Hepatocyte (in vitro differentiated cells): ENCODE measurements around the gene XPO4. TPM values are rescaled to one million over a fixed set of nuclear protein-coding genes. Genes with fewer than 3 reads are reported as not detected.

Experiments
- DNase-seq: peaks from one replicate; pipeline ENCODE4 v3.0.0-alpha.2; 2016; ENCODE audit warnings: low spot score
- H2AFZ ChIP-seq: fragments of 200-600 bp; sonication (generic); 2 replicates; pipeline ENCODE4 v1.6.0; 2016; ENCODE audit warnings: antibody characterized with exemption, mild to moderate bottlenecking
- H3K27ac ChIP-seq: fragments of 200-600 bp; sonication (generic); 2 replicates; pipeline ENCODE4 v1.5.1; 2016; ENCODE audit warnings: mild to moderate bottlenecking
- H3K27me3 ChIP-seq: fragments of 200-600 bp; sonication (generic); 2 replicates; pipeline ENCODE4 v1.6.1; 2016
- H3K36me3 ChIP-seq: fragments of 200-600 bp; sonication (generic); replicated peaks from 2 replicates; pipeline ENCODE4 v1.5.1; 2016; ENCODE audit warnings: low read depth; ENCODE audit not compliant: insufficient read depth
- H3K4me1 ChIP-seq: fragments of 200-600 bp; sonication (generic); 2 replicates; pipeline ENCODE4 v1.5.1; 2016; ENCODE audit warnings: mild to moderate bottlenecking, moderate library complexity; ENCODE audit not compliant: insufficient read depth
- H3K4me2 ChIP-seq: fragments of 200-600 bp; sonication (generic); 2 replicates; pipeline ENCODE4 v1.6.0; 2016
- H3K4me3 ChIP-seq: fragments of 200-600 bp; sonication (generic); 2 replicates; pipeline ENCODE4 v1.5.1; 2016; ENCODE audit warnings: mild to moderate bottlenecking
- H3K79me2 ChIP-seq: fragments of 200-600 bp; sonication (generic); 2 replicates; pipeline ENCODE4 v1.6.0; 2017; ENCODE audit warnings: mild to moderate bottlenecking
- H3K9me2 ChIP-seq: fragments of 200-600 bp; sonication (generic); replicated peaks from 2 replicates; pipeline ENCODE4 v1.6.0; 2017; ENCODE audit warnings: mild to moderate bottlenecking; ENCODE audit not compliant: insufficient read depth
- H3K9me3 ChIP-seq: fragments of 200-600 bp; sonication (generic); 2 replicates; pipeline ENCODE4 v1.5.1; 2016; ENCODE audit warnings: low read depth, mild to moderate bottlenecking
- H4K20me1 ChIP-seq: fragments of 200-600 bp; sonication (generic); 2 replicates; pipeline ENCODE4 v1.6.0; 2016; ENCODE audit warnings: mild to moderate bottlenecking; ENCODE audit not compliant: insufficient read depth, poor library complexity, severe bottlenecking
- EZH2 ChIP-seq: fragments of 200-600 bp; sonication (generic); IDR thresholded peaks from 2 replicates; pipeline ENCODE4 v1.6.1; 2016; ENCODE audit warnings: antibody characterized with exemption, mild to moderate bottlenecking, borderline replicate concordance
- EZH2phosphoT487 ChIP-seq: fragments of 200-600 bp; sonication (generic); IDR thresholded peaks from one replicate; pipeline ENCODE4 v1.6.1; 2018; ENCODE audit warnings: antibody characterized with exemption, mild to moderate bottlenecking, low read depth, moderate library complexity; ENCODE audit not compliant: unreplicated experiment, severe bottlenecking
- WGBS: methylation state at CpG from one replicate; pipeline ENCODE4 v1.1.6; 2016; ENCODE audit warnings: low lambda C conversion rate; ENCODE audit errors: missing lambda C conversion rate; 5-methylcytosine and 5-hydroxymethylcytosine counted together
- polyA plus RNA-seq: library from polyadenylated mRNA; unstranded; fragments of >200 nt; fragmentation: Nextera tagmentation; extraction: Ambion mirVana; gene quantifications from 2 replicates; pipeline ENCODE4 v1.2.1, GENCODE V29; 2016
- total RNA-seq: library from RNA; depleted of rRNA; stranded (reverse); fragments of >200 nt; gene quantifications from 2 replicates; pipeline ENCODE4 v1.2.3, GENCODE V29; 2014
- TF ChIP-seq, protein P1 (sequence below): fragments of 200-600 bp; sonication (generic); IDR thresholded peaks from 2 replicates; pipeline ENCODE4 v1.5.1; 2016; ENCODE audit warnings: antibody characterized with exemption, mild to moderate bottlenecking; ENCODE audit not compliant: poor library complexity

Gene XPO4
- total and polyA plus RNA-seq, 2 experiments from 2014 or later = 3.4 to 20.7 TPM

DNA sequence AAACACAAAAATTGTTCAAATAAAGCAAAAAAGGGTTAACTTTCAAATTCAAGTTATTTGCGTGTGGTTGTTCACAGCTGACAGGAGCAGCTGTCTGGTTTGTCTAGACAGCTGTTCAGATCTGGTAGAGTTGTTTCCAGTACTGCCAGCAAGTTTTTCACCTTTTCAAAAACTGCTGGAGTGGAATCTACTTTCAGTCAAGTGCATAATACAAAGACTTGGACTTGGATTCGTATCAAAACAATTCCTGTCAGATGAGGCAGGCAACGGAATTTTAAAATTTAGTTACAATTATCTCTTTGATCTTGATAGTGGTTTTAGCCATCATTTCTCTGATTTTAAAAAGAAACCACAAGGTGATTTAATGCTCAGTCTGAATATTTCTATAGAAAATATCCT is 77.1 kb downstream of the XPO4 start:
- Histone ChIP-seq H4K20me1 (no peaks in the 10 kb centered on the region), H3K27ac (peak overlapping the region; percentile 1), H3K27me3 (no peaks in the 10 kb centered on the region), H3K4me2 (peak overlapping the region; percentile 7), H2AFZ (no peak overlapping the region), H3K79me2 (no peaks in the 10 kb centered on the region), H3K4me3 (no peak overlapping the region), H3K9me3 (no peaks in the 10 kb centered on the region), H3K9me2 (no peaks in the 10 kb centered on the region), H3K36me3 (no peaks in the 10 kb centered on the region), H3K4me1 (no peaks in the 10 kb centered on the region)
- TF ChIP-seq EZH2phosphoT487 (no peak), EZH2 (no peak)
- TF ChIP-seq, protein P1, sequence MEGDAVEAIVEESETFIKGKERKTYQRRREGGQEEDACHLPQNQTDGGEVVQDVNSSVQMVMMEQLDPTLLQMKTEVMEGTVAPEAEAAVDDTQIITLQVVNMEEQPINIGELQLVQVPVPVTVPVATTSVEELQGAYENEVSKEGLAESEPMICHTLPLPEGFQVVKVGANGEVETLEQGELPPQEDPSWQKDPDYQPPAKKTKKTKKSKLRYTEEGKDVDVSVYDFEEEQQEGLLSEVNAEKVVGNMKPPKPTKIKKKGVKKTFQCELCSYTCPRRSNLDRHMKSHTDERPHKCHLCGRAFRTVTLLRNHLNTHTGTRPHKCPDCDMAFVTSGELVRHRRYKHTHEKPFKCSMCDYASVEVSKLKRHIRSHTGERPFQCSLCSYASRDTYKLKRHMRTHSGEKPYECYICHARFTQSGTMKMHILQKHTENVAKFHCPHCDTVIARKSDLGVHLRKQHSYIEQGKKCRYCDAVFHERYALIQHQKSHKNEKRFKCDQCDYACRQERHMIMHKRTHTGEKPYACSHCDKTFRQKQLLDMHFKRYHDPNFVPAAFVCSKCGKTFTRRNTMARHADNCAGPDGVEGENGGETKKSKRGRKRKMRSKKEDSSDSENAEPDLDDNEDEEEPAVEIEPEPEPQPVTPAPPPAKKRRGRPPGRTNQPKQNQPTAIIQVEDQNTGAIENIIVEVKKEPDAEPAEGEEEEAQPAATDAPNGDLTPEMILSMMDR = no peak
- DNase-seq = no peak
- 58% methylated on average over 3 of the region's 3 CpGs for WGBS

DNA sequence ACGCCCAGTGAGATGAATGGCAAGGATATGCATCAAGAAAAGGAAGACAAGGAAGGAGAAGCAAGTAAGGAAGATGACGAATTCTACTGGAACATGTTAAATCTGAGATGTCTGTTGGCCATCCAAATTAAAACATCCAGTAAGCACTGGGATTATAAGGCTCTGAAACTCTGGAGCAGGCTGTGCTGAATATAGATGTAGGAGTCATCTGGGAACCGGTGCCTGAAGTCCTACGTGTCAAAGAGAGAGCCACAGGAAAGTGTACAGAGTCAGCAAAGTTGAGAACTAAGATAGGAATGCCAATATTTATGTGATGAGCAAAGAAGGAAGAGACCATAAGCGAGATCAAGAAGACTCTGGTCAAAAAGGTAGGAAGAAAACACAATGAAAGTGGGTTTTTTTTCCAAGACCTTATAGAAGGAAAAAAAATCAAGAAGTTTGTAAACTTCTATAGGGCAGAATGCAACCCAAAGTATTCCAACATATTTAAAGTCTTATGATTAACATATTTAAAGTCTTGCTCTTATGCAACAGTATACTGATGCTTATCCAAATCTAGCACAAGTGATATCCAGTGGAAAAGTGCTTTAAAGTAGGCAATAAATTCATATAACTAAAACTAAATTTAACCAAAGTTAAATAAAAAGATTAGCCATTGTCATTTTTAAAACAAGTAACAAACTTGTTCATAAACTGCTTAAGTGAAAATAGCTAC is 77.6 kb downstream of the XPO4 start:
- no peaks in the 10 kb centered on the region for H3K36me3 ChIP-seq
- H3K4me1 ChIP-seq = no peaks in the 10 kb centered on the region
- peak; percentile 23 for DNase-seq
- H3K4me3 ChIP-seq = no peak overlapping the region
- H3K4me2 ChIP-seq = peak overlapping the region; percentile 7
- no peaks in the 10 kb centered on the region for H3K79me2 ChIP-seq
- WGBS = 72% methylated on average over 5 of the region's 5 CpGs
- H2AFZ ChIP-seq = no peak overlapping the region
- TF ChIP-seq EZH2phosphoT487 (no peak), EZH2 (no peak)
- TF ChIP-seq, protein P1 = no peak
- H3K27ac ChIP-seq = peak overlapping the region; percentile 1
- no peaks in the 10 kb centered on the region for H3K27me3 ChIP-seq
- no peaks in the 10 kb centered on the region for H3K9me2 ChIP-seq
- H4K20me1 ChIP-seq = no peaks in the 10 kb centered on the region
- H3K9me3 ChIP-seq = no peaks in the 10 kb centered on the region

DNA sequence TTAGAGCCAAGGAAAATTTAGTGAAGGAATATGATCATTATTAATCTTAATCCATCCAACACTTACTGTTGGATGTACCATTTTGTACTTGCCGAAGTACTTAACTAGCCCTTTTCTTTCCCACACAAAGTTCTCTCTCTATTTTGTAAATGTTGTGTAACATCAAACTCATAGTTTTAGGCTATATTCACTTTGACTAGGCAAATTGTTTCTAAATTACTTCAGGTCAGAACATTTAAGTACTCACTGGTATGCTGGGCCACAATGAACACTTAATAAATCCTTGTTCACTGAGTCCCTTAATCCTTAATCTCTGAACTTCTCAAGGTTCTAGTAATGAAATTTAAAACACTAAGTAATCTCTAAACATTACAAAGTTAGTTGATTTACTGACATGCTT is 79.5 kb downstream of the XPO4 start:
- Histone ChIP-seq H3K79me2 (no peaks in the 10 kb centered on the region), H3K27ac (no peak overlapping the region), H3K9me2 (no peaks in the 10 kb centered on the region), H3K4me2 (no peak overlapping the region), H3K27me3 (no peaks in the 10 kb centered on the region), H3K36me3 (no peaks in the 10 kb centered on the region), H3K4me1 (no peaks in the 10 kb centered on the region), H2AFZ (no peak overlapping the region), H3K9me3 (no peaks in the 10 kb centered on the region), H3K4me3 (no peak overlapping the region), H4K20me1 (no peaks in the 10 kb centered on the region)
- 100% methylated on average over 1 of the region's 1 CpG for WGBS
- TF ChIP-seq EZH2 = no peak
- TF ChIP-seq, protein P1 = no peak
- no peak for TF ChIP-seq EZH2phosphoT487
- DNase-seq = no peak
